Measurements from ENCODE around the gene MRPS24.
"Not testable (repeated sequence)": the region's sequence is repeated elsewhere in the genome, so short reads cannot be mapped to it uniquely, and the experiment has no call there.

MRPS24 gene

DNA sequence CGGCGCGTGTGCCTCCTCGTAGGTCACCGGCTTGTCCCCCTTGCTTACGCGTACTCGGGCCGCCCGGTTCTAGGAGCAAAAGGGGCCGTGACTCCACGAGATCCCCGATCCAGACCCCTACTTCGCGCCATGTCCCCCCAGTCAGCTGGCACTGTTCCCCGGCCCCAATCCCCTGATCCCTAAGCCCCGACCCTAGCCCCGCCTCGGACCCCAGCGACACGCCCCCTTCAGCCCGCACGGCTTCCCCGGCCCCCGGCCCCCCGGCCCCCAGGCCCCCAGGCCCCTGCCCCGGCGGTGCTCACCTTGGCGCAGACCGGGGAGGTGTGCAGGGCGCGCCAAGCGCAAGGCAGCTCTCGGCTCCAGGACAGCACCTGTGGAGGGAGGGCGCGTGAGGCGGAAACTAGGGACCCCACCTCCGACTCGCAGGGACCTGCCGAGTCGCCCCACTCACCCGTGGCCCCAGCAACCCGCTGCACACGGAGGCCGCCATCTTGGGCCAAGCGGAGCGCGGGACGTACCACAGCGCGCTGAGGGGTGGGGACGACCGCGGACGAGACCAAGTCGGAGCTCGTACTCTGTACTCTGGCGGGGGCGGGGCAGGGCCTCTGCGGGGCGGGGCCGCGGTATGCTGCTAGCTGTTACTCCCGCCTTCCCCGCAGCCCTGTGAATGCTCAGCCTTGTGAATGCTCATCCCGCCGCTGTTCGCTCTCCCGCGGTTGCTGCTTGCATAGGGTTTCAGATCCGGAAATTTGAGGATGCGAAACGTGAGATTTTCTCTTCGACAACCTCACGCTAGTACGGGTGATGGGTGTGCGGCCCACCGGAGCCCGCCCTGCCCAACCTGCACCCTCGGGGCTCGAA is at the start of gene MRPS24:
TSS of gene MRPS24 (minus strand) at position 512 of the 861 bp plus-strand sequence. CDS start at position 490, 22 bp downstream.
- peaks cover 34% of the 10 kb centered on the region for H3K36me3 Mint-ChIP-seq
- peak within 1 kb of the TSS; percentile 93 for H3K4me3 Mint-ChIP-seq
- ATAC-seq (peak; percentile 99), DNase-seq (ENCODE audit: low spot score in 2 of 2) (peak; percentile 93 to 96)
- H3K4me1 Mint-ChIP-seq: peaks cover 38% of the 10 kb centered on the region
- peak within 1 kb of the TSS; percentile 95 for H3K27ac Mint-ChIP-seq
- no peaks in the 10 kb centered on the region for H3K9me3 Mint-ChIP-seq

DNA sequence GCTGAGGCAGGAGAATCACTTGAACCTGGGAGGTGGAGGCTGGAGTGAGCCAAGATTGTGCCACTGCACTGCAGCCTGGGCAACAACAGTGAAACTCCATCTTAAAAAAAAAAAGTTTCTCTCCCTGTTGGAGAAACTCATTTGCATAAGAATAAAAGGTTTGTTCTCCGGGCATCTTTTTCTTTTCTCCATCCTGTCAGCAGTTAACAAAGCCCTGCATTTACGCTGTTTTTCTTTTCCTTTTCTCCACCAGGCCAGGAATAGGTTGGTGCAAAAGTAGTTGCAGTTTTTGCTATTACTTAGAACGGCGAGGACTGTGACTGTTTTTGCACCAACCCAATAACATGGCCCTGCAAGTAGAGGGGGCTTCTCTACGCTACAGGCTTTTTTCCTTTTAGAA is 46.6 kb upstream of the MRPS24 start:
- no peaks in the 10 kb centered on the region for H3K9me3 Mint-ChIP-seq
- no peak overlapping the region for H3K27ac Mint-ChIP-seq
- ATAC-seq (no peak), DNase-seq (ENCODE audit: low spot score in 2 of 2) (no peak)
- no peaks in the 10 kb centered on the region for H3K4me1 Mint-ChIP-seq
- H3K4me3 Mint-ChIP-seq: no peak overlapping the region
- no peaks in the 10 kb centered on the region for H3K36me3 Mint-ChIP-seq

DNA sequence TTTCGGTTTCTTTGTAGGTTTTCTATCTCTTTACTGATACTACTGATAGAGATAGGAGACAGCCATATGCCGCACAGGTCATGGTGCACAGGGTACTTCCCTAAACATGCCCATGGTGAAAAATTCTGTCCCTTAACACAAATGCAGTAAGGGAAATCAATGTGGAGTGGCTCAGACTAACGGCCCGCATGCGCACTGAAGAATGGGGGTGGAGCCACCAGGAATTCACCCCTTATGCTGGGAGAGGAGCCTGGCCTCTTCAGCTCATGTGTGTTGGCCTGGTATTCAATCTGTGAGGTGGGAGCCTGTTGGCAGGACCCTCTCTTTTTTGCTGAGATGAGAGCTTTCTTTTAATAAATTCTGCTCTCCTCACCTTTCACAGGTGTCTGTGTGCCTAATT is 45.5 kb upstream of the MRPS24 start:
- H3K4me1 Mint-ChIP-seq: no peaks in the 10 kb centered on the region
- no peak for DNase-seq (ENCODE audit: low spot score in 2 of 2)
- no peaks in the 10 kb centered on the region for H3K36me3 Mint-ChIP-seq
- H3K9me3 Mint-ChIP-seq: no peaks in the 10 kb centered on the region
- no peak overlapping the region for H3K27ac Mint-ChIP-seq
- no peak for ATAC-seq
- H3K4me3 Mint-ChIP-seq: no peak overlapping the region

DNA sequence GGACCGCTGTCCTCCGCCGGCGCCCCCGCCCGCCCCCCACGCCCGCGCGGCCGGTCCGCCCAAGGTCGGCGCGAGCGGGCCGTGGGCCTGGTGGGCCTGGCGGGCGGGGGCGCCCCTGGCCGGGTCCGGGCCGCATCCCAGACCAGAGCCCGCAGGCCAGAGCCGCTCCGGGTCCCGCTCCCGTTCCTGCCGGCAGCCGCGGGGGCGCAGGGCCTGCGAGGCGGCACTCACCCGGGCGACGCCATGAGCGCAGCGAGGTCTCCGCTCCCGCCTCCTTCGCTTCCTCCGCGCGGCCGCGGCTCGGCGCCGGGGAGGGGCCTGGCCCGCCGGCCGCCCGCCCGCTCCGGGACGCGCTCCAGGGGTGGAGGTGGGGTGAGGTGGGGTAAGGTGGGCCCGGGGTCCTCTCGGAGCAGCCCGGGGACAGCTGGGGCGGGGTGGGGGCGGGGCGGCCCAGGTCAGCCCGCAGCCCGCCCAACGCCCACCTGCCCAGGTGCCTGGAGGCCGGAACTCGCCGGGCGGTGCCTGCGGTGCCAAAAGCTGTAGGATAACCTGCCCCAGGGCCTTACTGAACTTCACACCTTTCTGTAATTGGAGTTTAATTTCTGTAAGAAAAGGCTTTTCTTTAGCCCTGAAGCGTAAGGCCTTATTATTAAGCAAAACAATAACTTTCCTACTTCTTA is 37.2 kb upstream of the MRPS24 start, which contains the start of gene URGCP:
TSS of gene URGCP (minus strand) at position 266 of the 680 bp plus-strand sequence. CDS start at position 245, 21 bp downstream.
- ATAC-seq (peak; percentile 89), DNase-seq (ENCODE audit: low spot score in 2 of 2) (peak; percentile 47 to 74)
- Mint-ChIP-seq H3K27ac (peak within 1 kb of the TSS; percentile 91), H3K4me3 (peak within 1 kb of the TSS; percentile 78), H3K4me1 (peaks cover 28% of the 10 kb centered on the region), H3K36me3 (peaks cover 6% of the 10 kb centered on the region), H3K9me3 (no peaks in the 10 kb centered on the region)

DNA sequence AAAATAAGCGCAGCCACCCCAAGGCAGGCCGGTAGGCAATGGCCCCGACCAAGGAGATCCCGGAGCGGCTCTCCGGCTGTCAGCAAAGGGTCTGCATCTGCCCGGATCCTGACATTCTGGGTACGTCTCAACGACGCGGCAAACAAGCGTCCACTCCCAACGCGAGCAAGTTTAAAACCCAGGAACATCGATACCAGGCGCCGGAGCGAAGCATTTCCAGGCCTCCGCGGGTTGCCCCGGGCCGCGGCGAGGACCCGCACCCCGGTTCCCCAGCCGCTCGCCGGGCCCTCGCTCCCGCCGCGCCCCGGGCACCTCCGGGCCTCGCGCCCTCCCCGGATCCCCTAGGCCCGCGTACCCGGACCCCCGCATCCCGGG is 36.6 kb upstream of the MRPS24 start:
- Mint-ChIP-seq H3K27ac (peak overlapping the region; percentile 91), H3K36me3 (peaks cover 6% of the 10 kb centered on the region), H3K9me3 (no peaks in the 10 kb centered on the region), H3K4me3 (peak overlapping the region; percentile 78), H3K4me1 (peaks cover 30% of the 10 kb centered on the region)
- DNase-seq (ENCODE audit: low spot score in 2 of 2): peak; percentile 19 to 68
- peak; percentile 43 for ATAC-seq

DNA sequence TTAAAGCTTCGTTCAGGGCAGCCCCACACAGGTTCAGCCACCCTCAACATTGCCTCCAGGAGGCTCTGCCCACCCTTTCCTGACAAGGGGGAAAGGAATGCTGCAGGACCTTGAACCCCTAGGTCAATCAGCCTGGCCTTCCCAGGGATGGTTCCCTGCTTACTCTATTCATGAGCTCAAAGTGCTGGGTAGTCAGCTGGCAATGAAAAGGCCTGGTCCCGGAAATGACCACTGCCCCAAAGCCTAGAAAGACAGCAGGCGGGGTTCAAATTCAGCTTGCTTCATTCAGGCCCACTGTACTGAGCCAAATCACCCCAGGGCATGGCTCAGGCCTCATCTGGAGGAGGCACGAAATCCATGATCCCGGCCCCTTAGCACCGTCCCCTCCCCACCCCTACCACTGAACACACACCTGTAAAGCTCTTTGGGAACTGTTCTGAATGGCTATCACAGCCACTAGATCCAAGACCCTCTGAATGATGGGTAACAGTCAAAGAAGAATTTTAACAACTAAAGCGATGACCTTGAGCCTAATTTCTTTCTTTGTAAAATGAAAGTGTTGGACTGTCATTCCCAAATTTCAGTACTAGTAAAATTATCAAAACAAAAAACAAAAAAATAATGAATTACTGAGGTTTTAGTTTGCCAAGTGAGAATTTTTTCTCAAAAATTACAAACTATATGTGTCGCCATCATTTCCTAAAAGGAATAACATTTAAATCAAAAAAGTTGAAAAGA is 36.1 kb upstream of the MRPS24 start:
- peaks cover 6% of the 10 kb centered on the region for H3K36me3 Mint-ChIP-seq
- ATAC-seq (no peak), DNase-seq (ENCODE audit: low spot score in 2 of 2) (no peak)
- peak overlapping the region; percentile 91 for H3K27ac Mint-ChIP-seq
- peaks cover 30% of the 10 kb centered on the region for H3K4me1 Mint-ChIP-seq
- peak overlapping the region; percentile 78 for H3K4me3 Mint-ChIP-seq
- H3K9me3 Mint-ChIP-seq: no peaks in the 10 kb centered on the region

DNA sequence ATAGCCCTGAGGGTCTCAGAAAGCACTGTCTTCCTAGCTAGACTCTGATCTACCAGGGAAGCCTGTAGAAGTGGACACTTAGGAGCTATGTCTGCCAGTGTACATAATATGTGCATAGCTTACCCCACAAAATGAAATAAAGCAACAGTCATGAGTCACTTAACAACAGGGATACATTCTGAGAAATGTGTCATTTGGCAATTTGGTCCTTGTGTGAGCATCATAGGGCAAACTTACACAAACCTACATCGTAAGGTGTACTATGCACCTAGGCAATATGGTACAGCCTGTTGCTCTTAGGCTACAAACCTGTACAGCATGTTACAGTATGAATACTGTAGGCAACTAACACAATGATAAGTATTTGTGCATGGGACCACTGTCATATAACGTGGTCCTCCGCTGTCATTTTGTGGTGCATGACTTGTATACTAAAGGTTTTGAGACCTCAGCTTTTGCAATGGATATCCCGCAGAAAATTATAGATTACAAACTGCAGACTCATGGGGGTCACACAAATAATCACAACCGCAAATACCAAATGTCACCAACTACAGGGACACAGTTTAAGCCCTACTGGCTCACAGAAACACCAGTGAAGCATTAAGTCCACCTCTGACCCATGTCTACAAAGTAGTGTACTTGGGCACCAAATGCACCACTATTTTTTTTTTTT is 35.4 kb upstream of the MRPS24 start:
- Mint-ChIP-seq H3K36me3 (peaks cover 6% of the 10 kb centered on the region), H3K4me3 (peak overlapping the region; percentile 78), H3K9me3 (no peaks in the 10 kb centered on the region), H3K4me1 (peaks cover 30% of the 10 kb centered on the region), H3K27ac (peak overlapping the region; percentile 2)
- DNase-seq (ENCODE audit: low spot score in 2 of 2) (no peak), ATAC-seq (peak; percentile 72)

DNA sequence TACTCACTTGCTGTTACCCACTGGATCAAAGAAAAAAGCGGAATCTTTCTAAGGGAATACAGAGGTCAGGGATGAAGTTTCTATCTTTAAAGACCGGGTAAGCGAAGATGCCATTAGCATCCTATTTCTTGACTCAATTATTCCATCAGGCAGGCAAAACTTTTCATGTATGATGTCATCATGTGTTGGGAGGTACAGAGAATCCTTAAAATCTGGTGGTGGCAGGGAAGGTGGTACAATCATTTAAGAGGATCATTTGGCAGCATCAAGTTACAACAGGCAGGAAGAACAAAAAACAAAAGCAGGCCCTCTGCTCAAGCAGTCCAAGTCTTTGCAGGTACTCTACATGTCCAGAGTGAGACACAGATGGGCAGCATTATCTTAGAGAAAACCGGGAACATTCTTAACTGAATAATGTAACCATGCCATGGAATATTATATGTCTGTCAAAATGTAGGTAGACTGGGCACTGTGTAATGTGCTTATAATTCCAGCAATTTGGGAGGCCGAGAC is 33.3 kb upstream of the MRPS24 start:
- Mint-ChIP-seq H3K4me1 (peaks cover 30% of the 10 kb centered on the region), H3K36me3 (peaks cover 6% of the 10 kb centered on the region), H3K27ac (peak overlapping the region; percentile 83), H3K4me3 (no peak overlapping the region), H3K9me3 (no peaks in the 10 kb centered on the region)
- ATAC-seq (no peak), DNase-seq (ENCODE audit: low spot score in 2 of 2) (no peak)

DNA sequence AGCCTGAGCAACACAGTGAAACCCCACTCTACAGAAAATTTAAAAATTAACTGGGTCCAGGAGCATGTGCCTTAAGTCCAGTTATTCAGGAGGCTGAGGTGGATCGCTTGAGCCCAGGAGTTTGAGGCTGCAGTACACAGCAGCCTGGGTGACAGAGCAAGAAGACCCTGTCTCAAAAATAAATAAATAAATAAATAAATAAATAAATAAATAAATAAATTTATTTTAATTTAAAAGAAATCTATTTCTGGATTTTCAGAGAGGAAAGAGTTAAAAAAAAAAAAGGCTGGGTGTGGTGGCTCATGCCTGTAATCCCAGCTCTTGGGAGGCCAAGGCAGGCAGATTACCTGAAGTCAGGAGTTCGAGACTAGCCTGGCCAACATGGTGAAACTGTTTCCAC is 29.3 kb upstream of the MRPS24 start:
- not testable (repeated sequence) for H3K27ac Mint-ChIP-seq; DNase-seq (ENCODE audit: low spot score in 2 of 2); H3K36me3 Mint-ChIP-seq; ATAC-seq; H3K4me3 Mint-ChIP-seq; H3K9me3 Mint-ChIP-seq
- peaks cover 32% of the 10 kb centered on the region for H3K4me1 Mint-ChIP-seq

DNA sequence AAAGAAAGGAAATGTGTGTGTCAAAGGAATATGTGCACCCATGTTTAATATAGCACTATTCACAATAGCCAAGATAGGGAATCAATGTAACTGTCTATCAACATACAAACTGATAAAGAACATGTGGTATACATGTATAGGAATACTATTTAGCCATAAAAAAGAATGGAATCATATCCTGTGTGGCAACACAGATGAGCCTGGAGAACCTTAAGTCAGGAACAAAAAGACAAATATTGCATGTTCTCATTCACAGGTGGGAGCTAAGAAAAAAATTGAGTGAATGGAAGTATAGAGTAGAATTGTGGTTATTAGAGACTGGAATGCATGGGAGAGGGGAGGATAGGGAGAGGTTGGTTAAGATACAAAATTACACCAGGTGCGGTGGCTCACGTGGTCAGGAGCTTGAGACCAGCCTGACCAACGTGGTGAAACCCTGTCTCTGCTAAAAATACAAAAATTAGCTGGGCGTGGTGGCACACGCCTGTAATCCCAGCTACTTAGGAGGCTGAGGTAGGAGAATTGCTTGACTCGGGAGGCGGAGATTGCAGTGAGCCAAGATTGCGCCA is 26.6 kb upstream of the MRPS24 start:
- Mint-ChIP-seq H3K36me3 (peaks cover 16% of the 10 kb centered on the region), H3K27ac (no peak overlapping the region), H3K4me3 (no peak overlapping the region), H3K9me3 (no peaks in the 10 kb centered on the region), H3K4me1 (peaks cover 25% of the 10 kb centered on the region)
- no peak for ATAC-seq
- DNase-seq (ENCODE audit: low spot score in 2 of 2): no peak

DNA sequence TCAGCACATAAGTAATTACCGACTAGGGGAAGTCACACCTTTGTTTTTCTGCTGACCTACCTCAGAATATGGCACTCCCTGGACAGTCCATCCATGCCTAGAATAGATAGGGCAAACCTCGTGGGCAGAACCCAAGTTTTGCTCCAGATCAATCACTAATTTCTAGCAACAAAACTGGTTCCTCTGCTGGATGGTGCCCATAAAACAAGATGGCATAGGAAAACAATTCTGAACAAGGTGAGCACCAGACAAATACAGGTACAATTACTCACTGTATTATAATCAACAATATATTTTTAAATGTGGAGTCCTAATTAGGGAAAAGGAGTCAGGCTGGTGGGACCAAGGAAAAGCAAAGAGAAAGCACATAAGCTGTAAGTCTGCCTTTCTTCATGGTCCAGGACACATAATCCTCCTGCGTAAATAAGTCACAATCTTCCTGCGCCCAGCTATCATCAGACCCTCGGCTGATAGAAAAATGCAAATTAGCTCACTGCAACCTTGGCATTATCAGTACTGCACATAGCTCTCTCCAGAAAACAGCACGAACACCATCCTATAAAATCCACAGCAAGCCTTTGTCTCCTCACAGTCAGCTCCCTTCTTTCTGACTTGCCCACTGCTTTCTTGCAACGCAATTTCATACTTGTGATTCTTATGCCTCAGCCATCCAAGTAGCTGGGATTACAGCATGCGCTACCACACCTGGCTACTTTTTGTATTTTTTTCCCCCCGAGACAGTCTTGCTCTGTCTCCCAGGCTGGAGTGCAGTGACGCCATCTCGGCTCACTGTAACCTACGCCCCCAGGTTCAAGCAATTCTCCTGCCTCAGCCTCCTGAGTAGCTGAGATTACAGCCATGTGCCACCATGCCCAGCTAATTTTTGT is 22.0 kb upstream of the MRPS24 start:
- no peaks in the 10 kb centered on the region for H3K9me3 Mint-ChIP-seq
- no peak overlapping the region for H3K27ac Mint-ChIP-seq
- no peak for ATAC-seq
- H3K36me3 Mint-ChIP-seq: peaks cover 24% of the 10 kb centered on the region
- H3K4me3 Mint-ChIP-seq: no peak overlapping the region
- DNase-seq (ENCODE audit: low spot score in 2 of 2): no peak
- peaks cover 43% of the 10 kb centered on the region for H3K4me1 Mint-ChIP-seq

DNA sequence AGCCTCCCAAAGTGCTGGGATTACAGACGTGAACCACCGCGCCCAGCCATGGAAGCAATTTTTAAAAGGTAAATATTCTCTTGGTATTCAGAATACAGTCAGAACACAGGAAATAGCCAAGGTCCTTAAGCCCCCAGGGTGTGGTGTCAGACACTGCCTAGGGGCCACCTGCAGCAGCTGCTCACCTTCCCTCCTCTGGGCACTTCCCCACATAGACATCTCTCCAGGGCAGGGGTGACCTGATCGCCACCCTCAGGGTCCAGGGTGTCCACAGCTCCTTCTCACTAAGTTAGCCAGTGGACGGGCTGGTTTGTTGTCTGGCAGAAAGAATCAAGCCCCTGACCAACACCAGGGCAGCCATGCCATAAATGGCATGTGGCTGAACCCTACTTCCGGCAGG is 21.2 kb upstream of the MRPS24 start:
- peaks cover 26% of the 10 kb centered on the region for H3K36me3 Mint-ChIP-seq
- H3K9me3 Mint-ChIP-seq: no peaks in the 10 kb centered on the region
- ATAC-seq (no peak), DNase-seq (ENCODE audit: low spot score in 2 of 2) (no peak)
- peaks cover 43% of the 10 kb centered on the region for H3K4me1 Mint-ChIP-seq
- H3K4me3 Mint-ChIP-seq: no peak overlapping the region
- no peak overlapping the region for H3K27ac Mint-ChIP-seq

DNA sequence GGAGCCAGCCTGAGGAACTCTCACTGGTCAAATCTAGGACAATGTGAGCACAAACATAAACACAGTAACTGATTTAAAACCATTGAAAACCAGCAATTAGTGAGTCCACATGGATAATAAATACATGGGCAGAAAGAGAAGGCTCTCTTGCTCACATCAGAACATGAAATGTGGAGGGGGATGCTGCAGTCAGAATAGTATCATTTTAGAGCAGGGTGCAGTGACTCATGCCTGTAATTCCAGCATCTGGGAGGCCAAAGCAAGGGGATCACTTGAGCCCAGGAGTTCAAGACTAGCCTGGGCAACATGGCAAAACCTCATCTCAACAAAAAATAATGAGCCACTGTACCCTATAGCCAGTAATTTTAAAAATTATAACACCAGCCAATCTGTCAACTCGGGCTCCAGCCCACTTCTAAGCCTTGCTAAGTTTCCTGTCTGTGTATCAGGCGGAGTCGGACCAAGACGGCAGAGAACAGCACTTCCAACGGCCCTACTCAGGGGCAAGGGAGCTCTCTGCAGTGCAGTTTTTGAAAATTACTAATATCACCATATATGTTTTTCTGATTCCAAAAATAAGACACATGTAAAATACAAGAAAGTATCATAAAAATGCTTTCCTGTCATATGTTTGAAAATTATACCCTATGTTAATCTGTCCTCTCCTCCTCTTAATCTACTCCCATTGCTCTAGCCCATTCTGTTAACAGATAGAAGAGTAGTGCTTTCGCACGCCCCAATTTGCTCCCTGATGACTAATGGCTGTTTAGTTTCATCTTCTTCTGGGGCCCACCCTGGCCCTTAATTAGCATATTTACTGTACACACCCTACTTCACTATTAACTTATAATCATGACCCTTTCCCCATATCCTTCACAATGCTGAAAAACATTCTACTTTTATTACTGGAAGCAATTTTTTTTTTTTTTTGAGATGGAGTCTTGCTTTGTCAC is 20.0 kb upstream of the MRPS24 start:
- Mint-ChIP-seq H3K9me3 (no peaks in the 10 kb centered on the region), H3K36me3 (peaks cover 30% of the 10 kb centered on the region), H3K4me1 (peaks cover 43% of the 10 kb centered on the region), H3K4me3 (no peak overlapping the region), H3K27ac (no peak overlapping the region)
- peak; percentile 75 for ATAC-seq
- no peak for DNase-seq (ENCODE audit: low spot score in 2 of 2)

Measured in stimulated activated effector memory CD8-positive, alpha-beta T cell treated with anti-CD3 and anti-CD28 coated beads, Interleukin-12 subunit alpha, Interleukin-12 subunit beta, amount 100 ng/mL, for 72 hours (primary cell).